Activated naive CD4-positive, alpha-beta T cell treated with anti-CD3 and anti-CD28 coated beads, Interleukin-2, amount 50 U/mL, for 16 hours (primary cell): ENCODE results near the gene SCYGR3.
"Not testable (repeated sequence)": the region's sequence is repeated elsewhere in the genome, so short reads cannot be mapped to it uniquely, and the experiment has no call there.

Source experiments
- DNase-seq: peaks from one replicate; pipeline ENCODE4 v3.0.0-alpha.2; 2020

SCYGR3 gene

GRCh38 chr2:227612546-227613271 lies 1.9 kb downstream of the SCYGR3 start:
- DNase-seq: no peak

GRCh38 chr2:227610123-227610522 lies 4.5 kb downstream of the SCYGR3 start:
- no peak for DNase-seq

GRCh38 chr2:227608561-227609338 lies 5.9 kb downstream of the SCYGR3 start:
- DNase-seq: no peak

GRCh38 chr2:227607941-227608340 lies 6.7 kb downstream of the SCYGR3 start:
- no peak for DNase-seq

GRCh38 chr2:227606476-227606875 lies 8.2 kb downstream of the SCYGR3 start:
- no peak for DNase-seq

GRCh38 chr2:227602358-227602757 lies 12.3 kb downstream of the SCYGR3 start:
- DNase-seq: no peak

GRCh38 chr2:227598835-227599503 lies 15.7 kb downstream of the SCYGR3 start, which contains the start of gene SCYGR2:
SCYGR2 (plus strand) TSS chr2:227598893; CDS start chr2:227598893, 0 bp downstream.
- not testable (repeated sequence) for DNase-seq

GRCh38 chr2:227597998-227598397 lies 16.6 kb downstream of the SCYGR3 start:
- DNase-seq: no peak

- DNase-seq: no peak
Measured at GRCh38 chr2:227597036-227597435, 17.6 kb downstream of the SCYGR3 start.

- no peak for DNase-seq
Measured at GRCh38 chr2:227595797-227596196, 18.8 kb downstream of the SCYGR3 start.

- DNase-seq: no peak
Measured at GRCh38 chr2:227592694-227593387, 21.8 kb downstream of the SCYGR3 start.

- DNase-seq: no peak
Measured at GRCh38 chr2:227582369-227582768, 32.3 kb downstream of the SCYGR3 start.

GRCh38 chr2:227579791-227580190 lies 34.8 kb downstream of the SCYGR3 start:
- DNase-seq: no peak

- DNase-seq: no peak
Measured at GRCh38 chr2:227578642-227579041, 36.0 kb downstream of the SCYGR3 start.

GRCh38 chr2:227577555-227577954 lies 37.1 kb downstream of the SCYGR3 start:
- DNase-seq: no peak

- DNase-seq: no peak
Measured at GRCh38 chr2:227576812-227577211, 37.8 kb downstream of the SCYGR3 start.

GRCh38 chr2:227576110-227576509 lies 38.5 kb downstream of the SCYGR3 start:
- no peak for DNase-seq

- DNase-seq: no peak
Measured at GRCh38 chr2:227570615-227571014, 44.0 kb downstream of the SCYGR3 start.

GRCh38 chr2:227568852-227569169 lies 45.8 kb downstream of the SCYGR3 start:
- no peak for DNase-seq

GRCh38 chr2:227566012-227566411 lies 48.6 kb downstream of the SCYGR3 start:
- no peak for DNase-seq

GRCh38 chr2:227565080-227565479 lies 49.6 kb downstream of the SCYGR3 start:
- DNase-seq: no peak
